ENCODE measurements around the gene SMIM38.
"Not testable (repeated sequence)": the region's sequence is repeated elsewhere in the genome, so short reads cannot be mapped to it uniquely, and the experiment has no call there.

Gene SMIM38

GRCh38 chr11:69140161-69140560 lies 15.6 kb upstream of the SMIM38 start:
- not testable (repeated sequence) for DNase-seq (ENCODE audit: low read depth)

GRCh38 chr11:69140635-69141034 lies 15.1 kb upstream of the SMIM38 start:
- no peak for DNase-seq (ENCODE audit: low read depth)

GRCh38 chr11:69141742-69142141 lies 14.0 kb upstream of the SMIM38 start:
- DNase-seq (ENCODE audit: low read depth): no peak

- no peak for DNase-seq (ENCODE audit: low read depth)
Measured at GRCh38 chr11:69142895-69143294, 12.8 kb upstream of the SMIM38 start.

GRCh38 chr11:69144316-69145049 lies 11.3 kb upstream of the SMIM38 start:
- no peak for DNase-seq (ENCODE audit: low read depth)

GRCh38 chr11:69145050-69145380 lies 10.7 kb upstream of the SMIM38 start:
- DNase-seq (ENCODE audit: low read depth): no peak

- DNase-seq (ENCODE audit: low read depth): no peak
Measured at GRCh38 chr11:69148377-69148762, 7.4 kb upstream of the SMIM38 start.

GRCh38 chr11:69148806-69149205 lies 6.9 kb upstream of the SMIM38 start:
- DNase-seq (ENCODE audit: low read depth): no peak

GRCh38 chr11:69149338-69150045 lies 6.2 kb upstream of the SMIM38 start:
- DNase-seq (ENCODE audit: low read depth): not testable (repeated sequence)

- DNase-seq (ENCODE audit: low read depth): no peak
Measured at GRCh38 chr11:69150175-69150574, 5.6 kb upstream of the SMIM38 start.

GRCh38 chr11:69151836-69152235 lies 3.9 kb upstream of the SMIM38 start:
- DNase-seq (ENCODE audit: low read depth): no peak

GRCh38 chr11:69152733-69153421 lies 2.9 kb upstream of the SMIM38 start:
- DNase-seq (ENCODE audit: low read depth): no peak

GRCh38 chr11:69153661-69154060 lies 2.1 kb upstream of the SMIM38 start:
- no peak for DNase-seq (ENCODE audit: low read depth)

- DNase-seq (ENCODE audit: low read depth): no peak
Measured at GRCh38 chr11:69154211-69154913, 1.4 kb upstream of the SMIM38 start.

GRCh38 chr11:69154938-69155301 lies 815 bp upstream of the SMIM38 start:
- DNase-seq (ENCODE audit: low read depth): no peak

GRCh38 chr11:69156235-69156639 lies 502 bp downstream of the SMIM38 start:
- no peak for DNase-seq (ENCODE audit: low read depth)

- DNase-seq (ENCODE audit: low read depth): no peak
Measured at GRCh38 chr11:69156673-69157155, 979 bp downstream of the SMIM38 start.

- no peak for DNase-seq (ENCODE audit: low read depth)
Measured at GRCh38 chr11:69157156-69157821, 1.6 kb downstream of the SMIM38 start.

- no peak for DNase-seq (ENCODE audit: low read depth)
Measured at GRCh38 chr11:69157822-69158231, 2.1 kb downstream of the SMIM38 start.

- no peak for DNase-seq (ENCODE audit: low read depth)
Measured at GRCh38 chr11:69158301-69159149, 2.8 kb downstream of the SMIM38 start.
